Stimulated activated CD8-positive, alpha-beta memory T cell treated with anti-CD3 and anti-CD28 coated beads, Interleukin-12 subunit alpha, Interleukin-12 subunit beta, amount 100 ng/mL, for 1 hour (primary cell): ENCODE data around the gene GGT5.
"Not testable (repeated sequence)": the region's sequence is repeated elsewhere in the genome, so short reads cannot be mapped to it uniquely, and the experiment has no call there.

Experiments used
- DNase-seq: peaks from one replicate; pipeline ENCODE4 v3.0.0-alpha.2; 2020; ENCODE audit warnings: low read depth

GGT5 gene

GRCh38 chr22:24182900-24183246, 62.0 kb downstream of the GGT5 start:
- not testable (repeated sequence) for DNase-seq

GRCh38 chr22:24181996-24182899, 62.6 kb downstream of the GGT5 start:
- no peak for DNase-seq

- no peak for DNase-seq
Observed at GRCh38 chr22:24181088-24181995, 63.5 kb downstream of the GGT5 start, which contains the start of gene SUSD2. Gene SUSD2 (plus strand): TSS chr22:24181487. CDS start chr22:24181520, 33 bp downstream.

- DNase-seq, result no peak
Observed at GRCh38 chr22:24180316-24181087, 64.4 kb downstream of the GGT5 start.

DNA sequence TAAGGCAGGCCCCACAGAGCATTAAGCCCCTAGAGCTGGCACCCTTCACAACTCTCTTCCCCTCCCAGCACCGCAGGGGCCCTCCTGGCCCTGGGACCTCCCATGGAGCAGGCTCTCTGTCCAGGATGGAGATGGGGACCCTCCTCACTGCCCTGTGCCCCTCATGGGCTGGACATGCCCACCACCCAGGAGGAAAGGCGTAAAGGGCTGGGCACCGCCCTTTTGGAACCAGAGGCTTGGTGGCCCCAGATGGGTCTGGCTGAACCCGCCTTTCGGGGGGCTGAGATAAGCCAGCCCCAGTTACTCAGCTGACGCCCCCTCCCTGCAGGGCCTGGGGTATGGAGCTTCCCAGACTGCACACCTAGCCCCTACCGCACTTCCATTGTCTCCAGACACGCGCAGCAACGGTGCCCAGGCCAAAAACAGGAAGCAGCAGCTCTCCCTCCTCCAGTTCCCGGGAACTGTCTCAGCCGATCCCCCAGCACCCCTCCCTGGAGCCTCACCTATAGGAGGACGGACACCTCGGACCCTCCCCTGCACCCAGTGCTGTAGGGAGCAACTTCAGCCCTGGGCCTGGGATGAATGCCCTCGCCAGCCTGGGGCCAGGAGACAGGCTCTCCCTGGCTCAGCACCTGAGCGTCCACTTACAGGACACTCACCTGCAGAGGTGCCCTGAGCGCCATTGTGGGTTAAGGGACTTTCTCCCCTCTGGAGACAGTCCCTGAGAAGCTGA, 65.2 kb downstream of the GGT5 start:
- DNase-seq, result no peak

- no peak for DNase-seq
Observed at GRCh38 chr22:24178502-24179440, 66.1 kb downstream of the GGT5 start.

DNA sequence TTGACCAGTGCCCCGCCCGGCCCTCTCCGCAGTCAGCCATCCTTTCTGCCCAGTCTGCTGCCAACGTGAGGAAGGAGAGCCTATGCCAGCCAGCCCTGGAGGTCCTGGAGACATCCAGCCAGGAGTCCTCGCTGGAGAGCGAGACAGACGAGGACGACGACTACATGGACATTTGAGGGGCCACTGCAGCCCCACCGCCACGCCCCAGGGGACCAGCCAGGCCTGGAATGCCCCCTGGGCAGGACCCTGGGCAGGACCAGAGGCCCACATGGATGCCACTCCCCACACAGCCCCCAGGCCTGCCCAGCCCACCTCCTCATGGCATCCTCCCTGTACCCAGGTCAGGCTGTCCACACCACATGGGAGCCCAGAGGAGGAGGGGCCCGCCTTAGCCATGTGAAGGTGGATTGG, 66.9 kb downstream of the GGT5 start:
- no peak for DNase-seq

GRCh38 chr22:24177456-24177855, 67.4 kb downstream of the GGT5 start:
- no peak for DNase-seq

- DNase-seq, result no peak
Observed at GRCh38 chr22:24177045-24177444, 67.8 kb downstream of the GGT5 start.

GRCh38 chr22:24176630-24177029, 68.3 kb downstream of the GGT5 start:
- DNase-seq, result no peak

DNA sequence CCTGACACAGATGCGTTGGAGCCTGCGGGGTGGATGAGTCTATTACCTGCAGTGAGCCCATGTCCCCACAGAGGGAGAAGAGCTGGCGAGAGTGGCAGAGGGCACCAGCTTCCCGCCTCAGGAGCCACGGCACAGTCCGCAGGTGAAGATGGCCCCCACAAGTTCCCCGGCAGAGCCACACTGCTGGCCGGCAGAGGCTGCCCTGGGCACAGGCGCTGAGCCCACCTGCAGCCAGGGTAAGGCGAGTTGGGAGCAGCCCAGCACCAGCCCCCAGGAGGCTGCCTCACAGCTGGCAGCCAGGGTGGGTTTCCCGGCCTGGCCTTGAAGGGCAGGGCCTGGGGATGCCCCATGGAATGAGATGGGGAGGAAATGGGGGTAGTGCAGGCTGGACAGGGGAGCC, 68.8 kb downstream of the GGT5 start:
- DNase-seq, result no peak

- peak; percentile 40 for DNase-seq
Observed at GRCh38 chr22:24175160-24175808, 69.6 kb downstream of the GGT5 start.

- no peak for DNase-seq
Observed at GRCh38 chr22:24171822-24172221, 73.1 kb downstream of the GGT5 start.

GRCh38 chr22:24170632-24171031, 74.2 kb downstream of the GGT5 start:
- no peak for DNase-seq

DNA sequence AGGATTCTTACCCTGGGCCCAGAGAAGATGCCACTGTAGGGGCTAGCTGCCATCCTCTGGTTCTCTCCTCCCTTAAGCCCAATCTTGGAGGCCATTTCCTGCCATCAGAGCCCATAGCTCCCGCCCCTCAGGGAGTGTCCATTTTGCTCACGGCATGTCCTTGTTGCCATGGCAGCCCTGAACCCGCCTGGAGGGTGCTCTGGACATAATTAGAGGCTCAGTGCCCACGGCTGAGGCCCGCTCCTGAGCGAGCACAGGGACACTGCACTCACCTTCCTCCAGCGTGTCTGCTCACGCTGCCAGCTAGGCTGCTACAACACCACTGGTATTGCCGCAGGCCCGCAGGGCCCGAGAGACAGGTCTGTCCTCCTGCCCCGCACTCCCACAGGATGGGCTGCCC, 74.7 kb downstream of the GGT5 start:
- DNase-seq, result no peak
